Ishikawa (cell line): ENCODE data around the gene SCN9A.

Experiments used
- CEBPB ChIP-seq: IDR thresholded peaks from 2 replicates; pipeline ENCODE4 v1.6.1; 2012
- CREB1 ChIP-seq: IDR thresholded peaks from 2 replicates; pipeline ENCODE4 v1.6.1; 2012; ENCODE audit warnings: low read depth
- EGR1 ChIP-seq: IDR thresholded peaks from 2 replicates; pipeline ENCODE4 v1.6.1; 2012
- EP300 ChIP-seq: IDR thresholded peaks from 2 replicates; pipeline ENCODE4 v1.6.1; 2012; ENCODE audit warnings: borderline replicate concordance
- FOXM1 ChIP-seq: IDR thresholded peaks from 2 replicates; pipeline ENCODE4 v1.6.1; 2012; ENCODE audit warnings: low read depth, borderline replicate concordance
- MAX ChIP-seq: IDR thresholded peaks from 2 replicates; pipeline ENCODE4 v1.6.1; 2012
- NFIC ChIP-seq: IDR thresholded peaks from 2 replicates; pipeline ENCODE4 v1.6.1; 2012
- RAD21 ChIP-seq: IDR thresholded peaks from 2 replicates; pipeline ENCODE4 v1.6.1; 2012; ENCODE audit warnings: low read depth
- REST ChIP-seq: IDR thresholded peaks from 2 replicates; pipeline ENCODE4 v1.6.1; 2012; ENCODE audit warnings: low read depth, mild to moderate bottlenecking
- TAF1 ChIP-seq: IDR thresholded peaks from 2 replicates; pipeline ENCODE4 v1.6.1; 2012; ENCODE audit warnings: low read depth, mild to moderate bottlenecking
- TCF12 ChIP-seq: IDR thresholded peaks from 2 replicates; pipeline ENCODE4 v1.6.1; 2012; ENCODE audit warnings: low read depth
- TEAD4 ChIP-seq: IDR thresholded peaks from 2 replicates; pipeline ENCODE4 v1.6.1; 2012
- USF1 ChIP-seq: IDR thresholded peaks from 2 replicates; pipeline ENCODE4 v1.6.1; 2012
- YY1 ChIP-seq: IDR thresholded peaks from 2 replicates; pipeline ENCODE4 v1.6.1; 2012; ENCODE audit warnings: low read depth

GRCh38 chr2:166419616-166419934 lies 43.8 kb upstream of the SCN9A start:
- TF ChIP-seq EP300, result no peak
- no peak for TF ChIP-seq CEBPB
- no peak for TF ChIP-seq REST
- no peak for TF ChIP-seq TCF12
- no peak for TF ChIP-seq TAF1
- no peak for TF ChIP-seq FOXM1
- no peak for TF ChIP-seq EGR1
- no peak for TF ChIP-seq YY1
- peak; percentile 50 for TF ChIP-seq RAD21
- TF ChIP-seq CREB1, result no peak
- TF ChIP-seq TEAD4, result no peak
- no peak for TF ChIP-seq MAX
- no peak for TF ChIP-seq USF1
- TF ChIP-seq NFIC, result no peak
